Mesenchymal stem cell (in vitro differentiated cells and primary cell): Measurements from ENCODE around the gene VPS13A.

Experiments
- DNase-seq: peaks from one replicate; pipeline ENCODE4 v3.0.0-alpha.2; 2013
- H2AFZ ChIP-seq: one replicate; pipeline ENCODE4 v1.6.1; 2013; ENCODE audit warnings: low read depth, mild to moderate bottlenecking, control low read depth, inconsistent platforms, low read length, moderate library complexity
- H2AK5ac ChIP-seq: 2 replicates; pipeline ENCODE4 v1.6.1; 2013; ENCODE audit warnings: low read length, moderate library complexity, mild to moderate bottlenecking, inconsistent platforms; ENCODE audit not compliant: severe bottlenecking
- H2BK120ac ChIP-seq: one replicate; pipeline ENCODE4 v1.6.1; 2013; ENCODE audit warnings: low read depth, mild to moderate bottlenecking, inconsistent platforms, low read length, moderate library complexity
- H2BK12ac ChIP-seq, 2 experiments: one replicate each; pipeline ENCODE4 v1.6.1; 2013; ENCODE audit warnings: inconsistent platforms in 2 of 2, low read length in 2 of 2, mild to moderate bottlenecking in 2 of 2, moderate library complexity in 2 of 2, control low read depth in 1 of 2
- H2BK15ac ChIP-seq: one replicate; pipeline ENCODE4 v1.6.1; 2013; ENCODE audit warnings: mild to moderate bottlenecking, low read depth, inconsistent platforms; ENCODE audit not compliant: poor library complexity, severe bottlenecking
- H2BK5ac ChIP-seq: 2 replicates; pipeline ENCODE4 v1.6.1; 2013; ENCODE audit warnings: low read depth, mild to moderate bottlenecking, low read length, control low read depth, inconsistent platforms; ENCODE audit not compliant: poor library complexity, severe bottlenecking
- H3K14ac ChIP-seq, 2 experiments: one replicate each; pipeline ENCODE4 v1.6.1; 2013; ENCODE audit warnings: inconsistent platforms in 2 of 2, low read length in 2 of 2, control low read depth in 1 of 2, mild to moderate bottlenecking in 1 of 2, moderate library complexity in 1 of 2
- H3K18ac ChIP-seq, 2 experiments: one replicate each; pipeline ENCODE4 v1.6.1; 2013; ENCODE audit warnings: inconsistent platforms in 2 of 2, low read length in 2 of 2, control low read depth in 1 of 2, low read depth in 1 of 2, mild to moderate bottlenecking in 1 of 2
- H3K23ac ChIP-seq, 2 experiments: one replicate each; pipeline ENCODE4 v1.6.1; 2013; ENCODE audit warnings: inconsistent platforms in 2 of 2, low read length in 2 of 2, mild to moderate bottlenecking in 2 of 2, moderate library complexity in 2 of 2, control low read depth in 1 of 2
- H3K27ac ChIP-seq: 2 replicates; pipeline ENCODE4 v1.5.1; 2013; ENCODE audit warnings: mild to moderate bottlenecking, moderate library complexity, low read length, control low read depth, inconsistent platforms; ENCODE audit not compliant: poor library complexity, severe bottlenecking
- H3K27me3 ChIP-seq, 2 experiments: 2 replicates each; pipeline versions ENCODE4 v1.6.1 to v1.7.0; 2013; ENCODE audit warnings: low read length in 2 of 2, mild to moderate bottlenecking in 2 of 2, moderate library complexity in 2 of 2, control low read depth in 1 of 2, inconsistent platforms in 1 of 2; ENCODE audit not compliant: control insufficient read depth in 1 of 2, insufficient read depth in 1 of 2
- H3K36me3 ChIP-seq, 2 experiments: 2 replicates each; pipeline versions ENCODE4 v1.6.1 to v1.7.0; 2013; ENCODE audit warnings: low read length in 2 of 2, control low read depth in 1 of 2, inconsistent platforms in 1 of 2, low read depth in 1 of 2, mild to moderate bottlenecking in 1 of 2; ENCODE audit not compliant: insufficient read depth in 2 of 2, control insufficient read depth in 1 of 2
- H3K4ac ChIP-seq, 2 experiments: one replicate each; pipeline ENCODE4 v1.6.1; 2013; ENCODE audit warnings: inconsistent platforms in 2 of 2, low read length in 2 of 2, mild to moderate bottlenecking in 2 of 2, moderate library complexity in 2 of 2, control low read depth in 1 of 2, low read depth in 1 of 2
- H3K4me1 ChIP-seq: 2 replicates; pipeline ENCODE4 v1.6.1; 2013; ENCODE audit warnings: low read depth, low read length, control low read depth; ENCODE audit not compliant: control insufficient read depth, insufficient read depth
- H3K4me2 ChIP-seq: 2 replicates; pipeline ENCODE4 v1.6.1; 2013; ENCODE audit warnings: low read length, mild to moderate bottlenecking, inconsistent platforms; ENCODE audit not compliant: poor library complexity, severe bottlenecking
- H3K4me3 ChIP-seq, 2 experiments: 2 replicates each; pipeline versions ENCODE4 v1.5.1 to v1.7.0; 2013; ENCODE audit warnings: low read length in 2 of 2, mild to moderate bottlenecking in 2 of 2, control low read depth in 1 of 2, low read depth in 1 of 2; ENCODE audit not compliant: insufficient read depth in 1 of 2
- H3K79me1 ChIP-seq: replicated peaks from 2 replicates; pipeline ENCODE4 v1.6.1; 2013; ENCODE audit warnings: mild to moderate bottlenecking, control low read depth, low read length, inconsistent platforms; ENCODE audit not compliant: poor library complexity, severe bottlenecking
- H3K9ac ChIP-seq: 2 replicates; pipeline ENCODE4 v1.7.0; 2013; ENCODE audit warnings: mild to moderate bottlenecking, low read length, moderate library complexity
- H3K9me3 ChIP-seq: 2 replicates; pipeline ENCODE4 v1.7.0; 2013; ENCODE audit warnings: mild to moderate bottlenecking, low read length; ENCODE audit not compliant: control insufficient read depth
- H4K8ac ChIP-seq: one replicate; pipeline ENCODE4 v1.6.1; 2013; ENCODE audit warnings: inconsistent platforms, mild to moderate bottlenecking, low read length, moderate library complexity
- H4K91ac ChIP-seq: one replicate; pipeline ENCODE4 v1.6.1; 2013; ENCODE audit warnings: mild to moderate bottlenecking, low read length, inconsistent platforms
- WGBS: methylation state at CpG from one replicate; pipeline ENCODE4 v1.1.7; 2013; ENCODE audit warnings: mixed read lengths; 5-methylcytosine and 5-hydroxymethylcytosine counted together

Gene VPS13A

DNA sequence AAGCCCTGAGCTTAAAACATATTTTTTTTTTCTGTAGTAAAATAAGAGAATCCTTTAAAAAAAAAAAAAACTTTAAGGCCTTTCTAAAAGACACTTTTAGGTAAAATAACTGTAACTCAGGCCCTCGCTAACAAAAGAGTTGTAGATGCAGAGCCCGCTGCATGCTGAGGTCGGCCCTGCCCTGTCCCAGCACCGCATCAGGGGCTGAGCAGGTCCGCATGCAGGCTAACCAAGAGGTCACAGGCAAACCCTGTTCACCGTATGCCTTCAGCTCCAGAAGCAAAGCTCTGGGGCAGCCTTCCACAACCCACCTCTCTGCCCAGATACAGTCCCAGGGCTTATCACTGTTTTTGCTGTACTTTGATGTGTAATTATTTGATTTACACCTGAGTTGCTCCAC lies 254.7 kb downstream of the VPS13A start:
- Histone ChIP-seq H3K4me3 (no peak overlapping the region), H2BK15ac (no peak overlapping the region), H3K4ac (no peak overlapping the region), H2AK5ac (no peak overlapping the region), H3K23ac (no peak overlapping the region), H2BK120ac (no peak overlapping the region), H3K18ac (no peak overlapping the region), H3K79me1 (no peaks in the 10 kb centered on the region), H3K14ac (no peak overlapping the region), H4K8ac (no peak overlapping the region), H3K9me3 (no peaks in the 10 kb centered on the region), H2BK5ac (no peak overlapping the region), H3K4me1 (peaks cover 2% of the 10 kb centered on the region), H3K27ac (no peak overlapping the region), H3K9ac (no peak overlapping the region), H3K4me2 (no peak overlapping the region), H2AFZ (no peak overlapping the region), H3K27me3 (no peaks in the 10 kb centered on the region), H2BK12ac (no peak overlapping the region), H3K36me3 (no peaks in the 10 kb centered on the region), H4K91ac (no peak overlapping the region)
- no peak for DNase-seq
- WGBS, result 93% methylated on average over 5 of the region's 6 CpGs

GRCh38 chr9:77433675-77434445 lies 256.5 kb downstream of the VPS13A start:
- H3K9me3 ChIP-seq, result no peaks in the 10 kb centered on the region
- peak; percentile 69 for DNase-seq

GRCh38 chr9:77435277-77435676 lies 257.9 kb downstream of the VPS13A start:
- 100% methylated on average over 2 of the region's 4 CpGs for WGBS
- H2AFZ ChIP-seq, result no peak overlapping the region
- no peaks in the 10 kb centered on the region for H3K36me3 ChIP-seq
- no peak overlapping the region for H4K91ac ChIP-seq
- H4K8ac ChIP-seq, result no peak overlapping the region
- H3K18ac ChIP-seq, result no peak overlapping the region
- no peak overlapping the region for H3K23ac ChIP-seq
- no peak overlapping the region for H2BK15ac ChIP-seq
- no peak overlapping the region for H2AK5ac ChIP-seq
- H2BK120ac ChIP-seq, result no peak overlapping the region
- H3K4me2 ChIP-seq, result no peak overlapping the region
- no peaks in the 10 kb centered on the region for H3K9me3 ChIP-seq
- no peak overlapping the region for H3K4ac ChIP-seq
- H3K79me1 ChIP-seq, result no peaks in the 10 kb centered on the region
- no peak overlapping the region for H3K27ac ChIP-seq
- no peak overlapping the region for H3K14ac ChIP-seq
- no peak overlapping the region for H2BK12ac ChIP-seq
- H3K4me1 ChIP-seq, result peaks cover 8% of the 10 kb centered on the region
- H3K4me3 ChIP-seq, result no peak overlapping the region
- H3K27me3 ChIP-seq, result no peaks in the 10 kb centered on the region
- H2BK5ac ChIP-seq, result no peak overlapping the region
- no peak overlapping the region for H3K9ac ChIP-seq
- no peak for DNase-seq

More at GRCh38 chr9:77433675-77434445, 256.5 kb downstream of the VPS13A start:
- Histone ChIP-seq H3K4me2 (no peak overlapping the region), H3K79me1 (no peaks in the 10 kb centered on the region), H3K18ac (no peak overlapping the region), H3K27me3 (no peaks in the 10 kb centered on the region), H2AFZ (no peak overlapping the region), H4K8ac (no peak overlapping the region), H3K36me3 (no peaks in the 10 kb centered on the region), H2BK12ac (no peak overlapping the region), H2BK120ac (no peak overlapping the region), H2BK5ac (no peak overlapping the region), H3K14ac (no peak overlapping the region), H2BK15ac (no peak overlapping the region), H3K9ac (no peak overlapping the region), H3K4ac (no peak overlapping the region), H3K23ac (no peak overlapping the region), H3K4me1 (peaks cover 2% of the 10 kb centered on the region), H4K91ac (no peak overlapping the region), H2AK5ac (peak overlapping the region; percentile 30), H3K27ac (no peak overlapping the region), H3K4me3 (no peak overlapping the region)
- 65% methylated on average over 21 of the region's 21 CpGs for WGBS

- no peak overlapping the region for H3K4me2 ChIP-seq
- no peaks in the 10 kb centered on the region for H3K36me3 ChIP-seq
- no peak overlapping the region for H3K18ac ChIP-seq
- H3K79me1 ChIP-seq, result no peaks in the 10 kb centered on the region
- H2AK5ac ChIP-seq, result no peak overlapping the region
- no peak overlapping the region for H2BK5ac ChIP-seq
- H3K23ac ChIP-seq, result no peak overlapping the region
- no peak overlapping the region for H4K91ac ChIP-seq
- WGBS, result 55% methylated on average over 3 of the region's 3 CpGs
- no peaks in the 10 kb centered on the region for H3K27me3 ChIP-seq
- H3K4me3 ChIP-seq, result no peak overlapping the region
- no peak overlapping the region for H2BK12ac ChIP-seq
- DNase-seq, result no peak
- no peak overlapping the region for H3K9ac ChIP-seq
- no peak overlapping the region for H3K14ac ChIP-seq
- H2BK120ac ChIP-seq, result no peak overlapping the region
- H2BK15ac ChIP-seq, result no peak overlapping the region
- peaks cover 8% of the 10 kb centered on the region for H3K4me1 ChIP-seq
- H3K4ac ChIP-seq, result no peak overlapping the region
- H3K9me3 ChIP-seq, result no peaks in the 10 kb centered on the region
- no peak overlapping the region for H3K27ac ChIP-seq
- no peak overlapping the region for H2AFZ ChIP-seq
- H4K8ac ChIP-seq, result no peak overlapping the region
Measured at GRCh38 chr9:77435688-77436087, 258.4 kb downstream of the VPS13A start.
